Measurements from ENCODE around the gene ADGRD1.

Gene ADGRD1

DNA sequence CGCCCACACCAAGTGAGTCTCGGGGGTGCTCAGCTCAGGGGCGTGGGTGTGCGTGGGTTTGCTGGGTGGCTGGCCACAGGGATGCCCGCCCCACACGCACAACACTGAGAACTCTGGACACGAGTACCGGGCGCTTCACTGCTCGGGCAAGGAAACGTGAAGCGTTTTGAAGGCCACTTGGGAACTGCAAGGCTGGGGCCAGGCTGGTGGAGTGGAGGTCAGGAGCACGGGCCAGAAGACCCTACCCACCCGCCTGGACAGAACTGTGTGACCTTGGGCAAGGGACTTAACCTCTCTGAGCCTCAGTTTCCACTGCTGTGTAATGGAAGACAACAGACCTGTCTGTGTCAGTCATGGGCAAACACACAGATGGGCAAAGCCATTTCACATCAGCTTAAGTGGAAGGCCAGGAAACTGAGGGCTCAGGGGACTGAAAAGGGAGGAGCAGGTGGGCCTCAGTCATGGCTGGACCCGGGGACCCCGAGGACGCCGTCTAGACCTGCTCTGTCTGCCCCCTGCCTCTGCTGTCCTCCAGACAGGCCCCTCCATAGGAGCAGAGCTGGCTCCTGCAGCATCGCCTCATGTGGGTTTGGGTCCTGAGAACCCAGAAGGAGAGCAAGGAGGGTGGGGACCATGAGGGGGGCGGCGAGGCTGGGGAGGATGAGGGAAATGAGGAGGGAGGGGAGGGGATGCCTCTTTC is 52.5 kb downstream of the ADGRD1 start:
- no peak for DNase-seq (ENCODE audit: low read depth in 2 of 2)

DNA sequence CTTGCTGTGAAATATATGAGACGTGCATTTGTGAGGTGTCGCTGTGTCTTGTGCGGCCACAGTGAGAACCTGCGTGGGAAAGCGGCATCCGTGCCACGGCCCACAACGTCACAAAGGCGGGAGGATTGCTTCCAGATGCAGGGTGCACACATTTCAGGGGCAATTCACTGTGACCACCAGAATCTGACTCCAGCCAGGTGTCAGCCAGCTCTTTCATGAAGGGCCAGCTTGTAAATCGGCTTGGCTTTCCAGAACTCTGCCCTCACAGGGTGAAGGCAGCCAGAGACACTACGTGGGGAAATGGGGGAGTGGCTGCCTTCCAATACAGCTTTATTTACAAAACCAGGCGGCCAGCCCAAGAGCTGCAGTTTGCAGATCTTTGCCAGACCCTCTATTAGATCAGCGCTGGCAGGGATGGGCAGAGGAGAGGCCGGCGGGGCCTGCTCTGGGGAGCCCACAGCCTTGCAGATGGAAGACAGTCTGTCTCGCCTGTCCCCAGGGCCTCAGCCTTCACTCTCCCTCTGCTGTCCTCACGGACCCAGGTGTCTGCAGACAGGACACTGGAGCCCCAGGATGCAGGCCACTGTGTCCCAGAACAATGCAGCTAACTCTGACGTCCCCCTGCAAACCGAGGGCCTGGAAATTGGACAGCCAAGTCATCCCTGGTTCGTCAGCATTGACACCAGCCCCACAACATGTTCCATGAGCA is 53.5 kb downstream of the ADGRD1 start:
- DNase-seq (ENCODE audit: low read depth in 2 of 2) = no peak

- no peak for DNase-seq (ENCODE audit: low read depth in 2 of 2)
These were observed 54.0 kb downstream of the ADGRD1 start for GRCh38 chr12:131007740-131008117.

GRCh38 chr12:131008131-131008912 is 54.6 kb downstream of the ADGRD1 start:
- DNase-seq (ENCODE audit: low read depth in 2 of 2) = no peak

DNA sequence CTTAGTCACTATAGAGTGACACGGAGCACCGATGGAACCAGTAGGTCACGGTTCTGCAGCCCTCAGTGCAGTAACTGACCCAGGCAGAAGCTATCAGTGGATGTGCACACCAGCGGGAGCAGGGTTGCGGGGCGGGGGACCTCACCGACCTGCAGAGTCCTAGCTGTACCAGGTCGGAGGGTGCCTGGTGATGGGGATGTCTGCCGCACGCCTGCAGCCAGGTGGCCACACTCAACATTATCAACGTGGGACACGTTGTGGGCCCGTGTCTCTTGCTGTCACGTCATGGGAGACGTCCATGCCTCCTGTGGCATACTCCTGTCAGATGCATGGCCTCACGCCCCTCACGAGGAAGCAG is 55.2 kb downstream of the ADGRD1 start:
- no peak for DNase-seq (ENCODE audit: low read depth in 2 of 2)

GRCh38 chr12:131009595-131010395 is 56.1 kb downstream of the ADGRD1 start:
- DNase-seq (ENCODE audit: low read depth in 2 of 2) = no peak

- no peak for DNase-seq (ENCODE audit: low read depth in 2 of 2)
These were observed 56.9 kb downstream of the ADGRD1 start for GRCh38 chr12:131010396-131011131.

DNA sequence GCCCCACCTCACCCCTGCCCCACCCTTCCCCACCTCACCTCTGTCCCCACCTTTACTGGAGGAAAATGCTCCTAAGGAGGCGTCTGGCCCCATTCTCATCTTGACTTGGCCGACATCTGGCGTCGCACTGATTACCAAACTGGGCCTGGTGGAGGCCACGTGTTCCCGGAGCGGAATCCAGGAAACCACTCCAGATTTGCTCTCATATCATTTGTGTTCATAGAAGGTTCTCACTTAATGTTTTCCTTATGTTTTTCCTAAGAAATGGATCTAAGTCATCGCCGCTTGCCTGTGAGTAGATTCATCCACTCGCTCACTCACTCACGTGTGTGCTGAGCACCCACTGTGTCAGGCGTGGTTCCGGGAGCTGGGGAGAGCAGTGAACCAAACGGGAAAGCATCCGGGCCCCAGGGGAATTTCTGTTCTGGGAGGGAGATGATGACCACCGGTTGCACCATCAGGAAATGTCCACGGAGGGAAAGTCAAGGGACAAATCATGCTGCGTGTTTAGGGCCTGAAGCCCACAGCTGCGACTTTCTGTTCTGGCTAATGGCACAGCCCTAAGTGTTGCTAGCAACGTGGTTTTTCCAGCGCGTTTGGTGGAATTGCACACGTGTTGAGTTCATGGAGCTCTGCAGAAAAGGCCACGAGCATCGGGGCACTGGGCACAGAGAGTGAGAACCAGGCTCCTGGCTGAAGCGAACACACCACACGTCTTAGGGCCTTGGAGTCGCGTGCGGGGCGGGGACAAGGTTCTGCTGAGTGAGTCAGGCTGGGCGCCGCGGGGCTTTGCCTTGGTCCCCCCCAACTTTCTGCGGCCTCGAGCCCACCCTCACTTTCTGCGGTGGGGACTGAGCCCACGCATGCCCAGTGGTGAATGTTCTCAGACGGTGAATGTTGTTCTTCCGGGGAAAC is 57.7 kb downstream of the ADGRD1 start:
- DNase-seq (ENCODE audit: low read depth in 2 of 2) = peak in 1 of 2 experiments; percentile 2

- no peak for DNase-seq (ENCODE audit: low read depth in 2 of 2)
These were observed 58.8 kb downstream of the ADGRD1 start for GRCh38 chr12:131012279-131013069.

DNA sequence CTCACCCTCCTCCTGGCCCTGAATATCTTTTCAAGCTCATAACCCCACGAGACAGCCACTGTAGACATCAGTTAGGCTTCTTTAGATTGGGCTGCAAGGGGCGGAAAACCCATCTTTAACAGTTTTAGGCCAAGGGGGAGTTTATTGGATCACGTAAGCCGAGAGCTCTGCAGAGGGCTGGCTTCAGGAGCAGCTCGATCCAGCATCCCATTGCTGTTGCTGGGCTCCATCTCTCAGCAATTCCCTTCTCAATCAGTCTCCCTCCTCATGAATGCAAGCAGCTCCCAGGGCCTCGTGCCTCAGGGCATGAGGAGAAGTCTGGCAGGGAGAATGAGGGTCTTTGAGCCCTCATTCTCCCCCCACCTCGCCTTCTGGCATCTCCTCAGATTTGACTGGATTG is 59.4 kb downstream of the ADGRD1 start:
- DNase-seq (ENCODE audit: low read depth in 2 of 2) = no peak

DNA sequence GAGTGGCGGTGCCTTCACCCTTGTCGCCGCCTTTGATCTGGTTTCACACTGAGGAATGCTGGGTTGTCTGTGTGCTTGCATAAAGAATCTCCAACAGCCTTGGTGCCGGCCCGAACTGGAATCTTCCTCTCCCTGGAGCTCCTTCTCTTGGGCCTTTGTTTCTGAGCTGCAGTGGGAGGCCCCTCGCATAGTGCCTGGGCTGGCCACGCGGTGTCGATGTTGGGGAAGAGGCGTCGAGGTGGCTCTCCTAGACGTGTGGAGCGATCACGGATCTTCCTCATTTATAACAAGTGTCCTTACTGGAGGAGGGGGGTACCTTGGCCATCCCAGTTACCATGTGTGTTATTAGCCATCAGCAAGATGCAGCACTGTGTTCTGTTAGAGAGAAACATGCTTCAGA is 60.6 kb downstream of the ADGRD1 start:
- no peak for DNase-seq (ENCODE audit: low read depth in 2 of 2)

GRCh38 chr12:131015581-131016337 is 62.1 kb downstream of the ADGRD1 start:
- no peak for DNase-seq (ENCODE audit: low read depth in 2 of 2)

GRCh38 chr12:131017477-131017991 is 63.8 kb downstream of the ADGRD1 start:
- no peak for DNase-seq (ENCODE audit: low read depth in 2 of 2)

DNA sequence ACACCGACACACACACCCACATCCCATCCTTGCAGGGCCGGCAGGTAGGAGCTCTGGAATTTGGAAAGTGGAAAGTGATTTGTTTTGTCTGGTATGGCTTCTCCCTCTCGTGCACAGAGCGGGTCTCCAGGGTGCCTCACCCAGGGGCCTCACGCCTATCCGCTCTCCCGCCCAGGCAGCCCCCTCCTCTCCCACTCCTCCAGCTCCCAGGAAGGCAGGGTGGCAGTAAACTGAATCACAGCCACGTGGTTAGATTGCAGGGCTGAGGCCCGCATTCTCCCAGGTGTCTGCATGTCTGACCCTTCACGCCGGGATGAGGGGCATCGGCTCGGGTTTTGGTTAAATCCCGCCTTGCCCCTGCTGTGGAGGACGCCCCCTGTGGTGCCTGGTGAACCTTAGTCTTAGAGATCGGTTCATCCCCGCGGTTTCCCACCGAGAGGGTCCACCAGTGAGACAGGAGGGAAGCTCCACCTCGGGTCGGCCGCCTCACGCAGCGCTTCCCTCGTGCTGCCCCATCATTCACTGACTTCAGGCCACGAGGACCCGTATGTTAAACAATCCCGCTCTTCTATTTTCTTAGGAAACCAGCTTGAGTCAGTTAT is 64.4 kb downstream of the ADGRD1 start:
- DNase-seq (ENCODE audit: low read depth in 2 of 2) = no peak

DNA sequence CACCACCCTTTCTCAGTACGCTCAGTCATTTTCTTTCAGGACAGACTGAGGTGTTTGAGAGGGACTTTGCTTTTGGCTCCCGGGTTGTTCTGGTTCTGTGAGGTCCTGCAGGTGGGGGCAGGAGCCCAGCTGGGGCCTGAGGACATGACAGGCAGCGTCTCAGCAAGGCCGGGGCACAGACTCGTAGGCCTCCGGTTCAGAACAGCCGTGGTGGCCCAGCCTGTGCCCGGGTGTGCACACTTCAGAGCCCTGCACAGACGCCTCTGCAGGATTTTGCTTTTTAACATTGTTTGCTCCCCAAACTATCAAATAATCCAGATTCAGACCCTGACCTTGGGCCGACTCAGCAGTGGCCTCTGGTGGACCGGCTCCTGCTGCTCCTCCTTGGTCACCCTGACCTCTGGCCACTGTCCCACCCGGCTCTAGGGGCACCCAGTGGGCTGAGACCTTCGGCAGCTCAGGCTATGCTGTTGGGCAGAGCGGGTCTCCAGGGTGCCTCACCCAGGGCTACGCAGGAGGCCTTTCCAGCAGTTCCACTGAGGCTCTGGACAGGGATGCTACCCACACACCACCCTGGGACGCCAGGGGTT is 65.2 kb downstream of the ADGRD1 start:
- DNase-seq (ENCODE audit: low read depth in 2 of 2) = no peak

DNA sequence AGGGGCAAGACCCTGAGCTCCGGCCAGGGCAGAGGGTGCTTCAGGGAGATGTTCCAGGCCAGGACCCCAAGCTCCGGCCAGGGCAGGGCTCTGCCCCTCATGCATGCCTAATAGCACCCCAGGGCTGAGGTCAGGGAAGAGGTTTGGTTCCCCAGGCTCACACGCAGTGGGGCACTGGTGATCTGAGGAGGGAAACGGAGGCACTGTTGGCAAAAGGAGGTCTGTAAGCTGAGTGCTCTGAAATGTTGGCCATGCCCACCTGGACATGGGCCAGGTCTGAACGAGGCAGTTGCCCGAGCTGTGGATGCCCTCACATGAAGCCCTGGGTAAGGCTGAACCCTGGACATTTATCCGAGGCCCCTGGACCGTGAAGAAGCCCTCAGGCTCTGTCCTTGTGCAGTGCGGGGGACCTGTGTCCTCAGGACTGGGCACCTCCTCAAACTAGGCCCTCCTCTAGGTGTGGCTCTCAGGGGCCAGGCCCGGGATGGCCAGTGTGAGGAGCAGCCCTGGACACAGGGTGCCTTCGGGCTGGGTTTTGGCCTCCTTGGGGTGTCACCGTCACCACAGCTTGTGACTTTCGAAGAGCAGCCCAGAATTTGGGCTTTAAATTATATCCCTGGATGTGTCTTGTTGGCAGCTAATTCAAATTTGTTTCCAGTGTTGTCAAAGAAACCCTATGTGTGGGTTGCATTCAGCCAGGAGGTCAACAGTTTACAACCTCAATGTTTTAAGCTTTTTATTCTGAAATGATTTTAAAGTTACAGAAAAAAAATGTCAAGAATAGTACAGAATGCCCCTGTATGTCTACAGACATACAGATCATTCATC is 66.8 kb downstream of the ADGRD1 start:
- DNase-seq (ENCODE audit: low read depth in 2 of 2) = no peak

GRCh38 chr12:131021154-131021541 is 67.4 kb downstream of the ADGRD1 start:
- no peak for DNase-seq (ENCODE audit: low read depth in 2 of 2)

Measured in fibroblast of skin of left biceps (primary cell).